ENCODE data around the gene IRS1. TPM values are rescaled to one million over a fixed set of nuclear protein-coding genes. Genes with fewer than 3 reads are reported as not detected.

The IRS1 gene
- total RNA-seq, 1 experiment from 2014 or later: 38.8 TPM

DNA sequence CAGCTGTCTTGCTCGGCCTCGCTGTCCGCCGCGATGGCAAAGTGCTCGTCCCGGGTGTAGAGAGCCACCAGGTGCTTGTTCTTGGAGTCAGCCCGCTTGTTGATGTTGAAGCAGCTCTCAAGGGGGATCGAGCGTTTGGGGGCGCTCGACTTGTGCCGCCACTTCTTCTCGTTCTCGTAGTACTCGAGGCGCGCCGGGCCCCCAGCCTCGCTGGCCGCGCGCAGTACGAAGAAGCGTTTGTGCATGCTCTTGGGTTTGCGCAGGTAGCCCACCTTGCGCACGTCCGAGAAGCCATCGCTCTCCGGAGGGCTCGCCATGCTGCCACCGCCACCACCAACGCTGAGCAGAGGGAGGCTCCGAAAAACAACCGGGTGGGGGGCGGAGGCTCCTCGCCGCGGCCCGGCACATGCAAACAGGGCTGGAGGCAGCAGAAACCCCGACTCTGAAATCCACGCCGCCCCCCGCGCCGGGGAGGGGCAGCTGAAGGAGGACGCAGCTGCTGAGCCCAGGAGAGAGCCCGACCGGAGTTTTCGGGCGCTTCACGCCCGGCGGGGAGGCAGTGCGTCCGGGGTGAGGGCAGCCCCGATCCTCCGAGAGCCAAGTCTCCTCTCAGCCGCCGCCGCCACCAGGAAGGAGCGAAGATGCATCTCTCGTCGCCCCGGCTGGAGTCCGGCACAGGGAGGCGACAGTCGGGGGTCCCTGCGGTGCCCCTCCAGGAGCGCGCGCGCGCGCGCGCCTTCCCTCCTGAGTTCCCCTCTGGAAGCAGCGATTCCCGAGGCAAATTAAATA lies 1.0 kb downstream of the IRS1 start:
- TF ChIP-seq EZH2 (IDR thresholded peaks at IDR 0.05; ENCODE audit: low read length, unreplicated experiment) (no peak), EZH2phosphoT487 (IDR thresholded peaks at IDR 0.05; ENCODE audit: borderline replicate concordance, low read length) (no peak), CTCF (conservative IDR thresholded peaks at IDR 0.05; ENCODE audit: low read depth, low read length) (peak; percentile 34; the same call in 1 of the 2 replicates)
- CTCF ChIA-PET: interaction anchor here (0.5 to 0.7 kb wide), 2 partner anchors 172 to 583 kb away, joined by 4 to 5 read pairs; no protein-coding TSS in a partner anchor
- intact Hi-C loops (cut with micrococcal nuclease): loop anchor here (5.0 to 10.0 kb wide), 3 partner anchors 184 to 1004 kb away; no protein-coding TSS in a partner anchor
- Histone ChIP-seq H3K4me1 (ENCODE audit: insufficient read depth, low read length) (peaks cover 36% of the 10 kb centered on the region), H4K20me1 (ENCODE audit: low read length) (peaks cover 12% of the 10 kb centered on the region; the same call in 1 of the 2 replicates), H3K27me3 (ENCODE audit: low read length) (no peaks in the 10 kb centered on the region), H3K4me2 (ENCODE audit: low read length) (peak overlapping the region; percentile 97), H3K9ac (ENCODE audit: low read length) (peak overlapping the region; percentile 96), H2AFZ (ENCODE audit: low read length) (no peak overlapping the region), H3F3A (ENCODE audit: low read length, unreplicated experiment) (no peaks in the 10 kb centered on the region), H3K36me3 (ENCODE audit: low read depth, low read length) (peaks cover 37% of the 10 kb centered on the region), H3K79me2 (ENCODE audit: low read length) (peaks cover 76% of the 10 kb centered on the region), H3K9me2 (replicated peaks; ENCODE audit: low read length) (no peaks in the 10 kb centered on the region), H3K9me3 (ENCODE audit: low read length) (no peaks in the 10 kb centered on the region), H3K27ac (ENCODE audit: low read length) (peak overlapping the region; percentile 88), H3K4me3 (ENCODE audit: low read length) (peak overlapping the region; percentile 88)
- BruUV-seq (replicated peaks): no TSS peak
- POLR2A ChIA-PET (ENCODE audit: unreplicated experiment): interaction anchor here (0.5 to 0.7 kb wide), 5 partner anchors 146 to 878 kb away, joined by 3 to 5 read pairs (median 4); no protein-coding TSS in a partner anchor
- ATAC-seq (no peak), DNase-seq (peak; percentile 18)

GRCh38 chr2:226797989-226798421 lies 1.6 kb downstream of the IRS1 start:
- peak overlapping the region; percentile 97 for H3K4me2 ChIP-seq (ENCODE audit: low read length)
- peaks cover 82% of the 10 kb centered on the region for H3K79me2 ChIP-seq (ENCODE audit: low read length)
- CTCF ChIA-PET: interaction anchor here (0.5 kb wide), 1 partner anchor 172 kb away, joined by 5 read pairs; no protein-coding TSS in a partner anchor
- intact Hi-C loops (cut with micrococcal nuclease): loop anchor here (2.0 to 10.0 kb wide), 4 partner anchors 183 to 1003 kb away; no protein-coding TSS in a partner anchor
- peaks cover 36% of the 10 kb centered on the region for H3K4me1 ChIP-seq (ENCODE audit: insufficient read depth, low read length)
- no peaks in the 10 kb centered on the region for H3K27me3 ChIP-seq (ENCODE audit: low read length)
- TSS peak; percentile 65 for BruUV-seq (replicated peaks)
- no peaks in the 10 kb centered on the region for H3K9me3 ChIP-seq (ENCODE audit: low read length)
- DNase-seq (no peak), ATAC-seq (no peak)
- no peak for TF ChIP-seq CTCF (conservative IDR thresholded peaks at IDR 0.05; ENCODE audit: low read depth, low read length)
- no peak for TF ChIP-seq EZH2 (IDR thresholded peaks at IDR 0.05; ENCODE audit: low read length, unreplicated experiment)
- TF ChIP-seq EZH2phosphoT487 (IDR thresholded peaks at IDR 0.05; ENCODE audit: borderline replicate concordance, low read length): no peak
- H3K27ac ChIP-seq (ENCODE audit: low read length): peak overlapping the region; percentile 88
- no peaks in the 10 kb centered on the region for H3K9me2 ChIP-seq (replicated peaks; ENCODE audit: low read length)
- H4K20me1 ChIP-seq (ENCODE audit: low read length): peaks cover 18% of the 10 kb centered on the region; the same call in 1 of the 2 replicates
- no peaks in the 10 kb centered on the region for H3F3A ChIP-seq (ENCODE audit: low read length, unreplicated experiment)
- peaks cover 43% of the 10 kb centered on the region for H3K36me3 ChIP-seq (ENCODE audit: low read depth, low read length)
- H3K9ac ChIP-seq (ENCODE audit: low read length): peak overlapping the region; percentile 96
- POLR2A ChIA-PET (ENCODE audit: unreplicated experiment): interaction anchor here (0.6 kb wide), 1 partner anchor 246 kb away, joined by 4 read pairs; no protein-coding TSS in a partner anchor
- peak overlapping the region; percentile 88 for H3K4me3 ChIP-seq (ENCODE audit: low read length)
- H2AFZ ChIP-seq (ENCODE audit: low read length): no peak overlapping the region

Measured in PC-3 (cell line).